H9 (cell line): ENCODE data around the gene ABCB11. TPM values are rescaled to one million over a fixed set of nuclear protein-coding genes. Genes with fewer than 3 reads are reported as not detected.

Experiments
- DNase-seq: peaks from one replicate; pipeline ENCODE4 v3.0.0-alpha.2; 2017
- H2AFZ ChIP-seq: one replicate; pipeline ENCODE4 v1.6.1; 2013; ENCODE audit warnings: mild to moderate bottlenecking, low read length, control low read depth, moderate library complexity
- H2AK5ac ChIP-seq: 2 replicates; pipeline ENCODE4 v1.6.1; 2013; ENCODE audit warnings: low read length, control low read depth, mixed read lengths; ENCODE audit not compliant: insufficient read length
- H2BK120ac ChIP-seq: one replicate; pipeline ENCODE4 v1.6.1; 2013; ENCODE audit warnings: low read depth, mild to moderate bottlenecking, low read length, control low read depth, inconsistent platforms; ENCODE audit not compliant: poor library complexity, severe bottlenecking
- H2BK12ac ChIP-seq: 2 replicates; pipeline ENCODE4 v1.6.1; 2013; ENCODE audit warnings: low read length, control low read depth, mixed read lengths, low read depth; ENCODE audit not compliant: insufficient read length
- H2BK15ac ChIP-seq: 2 replicates; pipeline ENCODE4 v1.6.1; 2013; ENCODE audit warnings: low read depth, low read length, control low read depth
- H2BK20ac ChIP-seq: one replicate; pipeline ENCODE4 v1.6.1; 2013; ENCODE audit warnings: low read depth, mild to moderate bottlenecking, low read length, control low read depth, inconsistent platforms; ENCODE audit not compliant: poor library complexity, severe bottlenecking
- H2BK5ac ChIP-seq: 2 replicates; pipeline ENCODE4 v1.6.1; 2013; ENCODE audit warnings: low read length, control low read depth, mixed read lengths; ENCODE audit not compliant: insufficient read length
- H3K14ac ChIP-seq: 2 replicates; pipeline ENCODE4 v1.6.1; 2013; ENCODE audit warnings: low read length, control low read depth; ENCODE audit not compliant: insufficient read depth
- H3K18ac ChIP-seq: 2 replicates; pipeline ENCODE4 v1.6.1; 2013; ENCODE audit warnings: low read depth, mild to moderate bottlenecking, mixed read lengths, low read length, control low read depth; ENCODE audit not compliant: insufficient read length
- H3K23ac ChIP-seq: 2 replicates; pipeline ENCODE4 v1.6.1; 2013; ENCODE audit warnings: low read length, control low read depth, mixed read lengths, low read depth; ENCODE audit not compliant: insufficient read length
- H3K23me2 ChIP-seq: 2 replicates; pipeline ENCODE4 v1.6.1; 2013; ENCODE audit warnings: low read depth, mild to moderate bottlenecking, mixed read lengths, low read length, control low read depth; ENCODE audit not compliant: insufficient read length, poor library complexity, severe bottlenecking
- H3K27ac ChIP-seq: 2 replicates; pipeline ENCODE4 v1.5.1; 2013; ENCODE audit warnings: low read length, control low read depth, mixed read lengths, low read depth; ENCODE audit not compliant: insufficient read length
- H3K27me3 ChIP-seq: 2 replicates; pipeline ENCODE4 v1.6.1; 2013; ENCODE audit warnings: low read length, control low read depth, inconsistent platforms; ENCODE audit not compliant: insufficient read depth
- H3K4ac ChIP-seq: 2 replicates; pipeline ENCODE4 v1.6.1; 2013; ENCODE audit warnings: low read depth, mild to moderate bottlenecking, control low read depth, inconsistent platforms, low read length, moderate library complexity
- H3K4me1 ChIP-seq: 2 replicates; pipeline ENCODE4 v1.6.1; 2013; ENCODE audit warnings: low read length, control low read depth, inconsistent platforms; ENCODE audit not compliant: insufficient read depth
- H3K4me2 ChIP-seq: 2 replicates; pipeline ENCODE4 v1.6.1; 2013; ENCODE audit warnings: low read length, control low read depth, mixed read lengths; ENCODE audit not compliant: insufficient read length, insufficient read depth
- H3K56ac ChIP-seq: 2 replicates; pipeline ENCODE4 v1.6.1; 2013; ENCODE audit warnings: low read depth, mild to moderate bottlenecking, mixed read lengths, low read length, control low read depth; ENCODE audit not compliant: insufficient read length
- H3K79me1 ChIP-seq: 2 replicates; pipeline ENCODE4 v1.6.1; 2013; ENCODE audit warnings: low read depth, mild to moderate bottlenecking, moderate library complexity, low read length, control low read depth, inconsistent platforms; ENCODE audit not compliant: insufficient read depth, poor library complexity, severe bottlenecking
- H3K79me2 ChIP-seq: 2 replicates; pipeline ENCODE4 v1.6.1; 2013; ENCODE audit warnings: low read length, control low read depth, inconsistent platforms; ENCODE audit not compliant: insufficient read depth
- H3K9ac ChIP-seq: 2 replicates; pipeline ENCODE4 v1.6.1; 2013; ENCODE audit warnings: low read length, control low read depth, mixed read lengths; ENCODE audit not compliant: insufficient read length; ENCODE audit errors: extremely low read depth
- H3K9me3 ChIP-seq: one replicate; pipeline ENCODE4 v1.6.1; 2013; ENCODE audit warnings: low read depth, low read length, inconsistent platforms; ENCODE audit not compliant: control insufficient read depth
- H3T11ph ChIP-seq: one replicate; pipeline ENCODE4 v1.6.1; 2013; ENCODE audit warnings: mild to moderate bottlenecking, low read length, control low read depth, inconsistent platforms
- H4K20me1 ChIP-seq: one replicate; pipeline ENCODE4 v1.6.1; 2013; ENCODE audit not compliant: control insufficient read depth, insufficient read length, insufficient read depth
- H4K5ac ChIP-seq: 2 replicates; pipeline ENCODE4 v1.6.1; 2013; ENCODE audit warnings: low read depth, mild to moderate bottlenecking, mixed read lengths, low read length, control low read depth; ENCODE audit not compliant: insufficient read length
- H4K8ac ChIP-seq: replicated peaks from 2 replicates; pipeline ENCODE4 v1.6.1; 2013; ENCODE audit warnings: low read length, control low read depth, mixed read lengths, low read depth; ENCODE audit not compliant: insufficient read length
- H4K91ac ChIP-seq: 2 replicates; pipeline ENCODE4 v1.6.1; 2013; ENCODE audit warnings: low read depth, mild to moderate bottlenecking, moderate library complexity, mixed read lengths, low read length, control low read depth; ENCODE audit not compliant: insufficient read length
- H3K27ac Mint-ChIP-seq, 3 experiments: 2 replicates in 2 of 3; 3 replicates in 1 of 3; pipeline ENCODE4 v1.8.0; 2020 to 2021; ENCODE audit warnings: mixed read lengths in 3 of 3, mild to moderate bottlenecking in 1 of 3, moderate library complexity in 1 of 3
- H3K27me3 Mint-ChIP-seq: 2 replicates; pipeline ENCODE4 v1.8.0; 2021; ENCODE audit warnings: low read depth, mild to moderate bottlenecking, moderate library complexity, mixed read lengths
- H3K36me3 Mint-ChIP-seq, 3 experiments: 2 replicates in 2 of 3; 3 replicates in 1 of 3; pipeline ENCODE4 v1.8.0; 2020 to 2021; ENCODE audit warnings: low read depth in 3 of 3, mixed read lengths in 3 of 3; ENCODE audit not compliant: insufficient read depth in 1 of 3
- H3K4me1 Mint-ChIP-seq, 2 experiments: 2 replicates each; pipeline ENCODE4 v1.8.0; 2020; ENCODE audit warnings: mixed read lengths in 2 of 2
- H3K4me3 Mint-ChIP-seq, 2 experiments: 2 replicates in 1 of 2; 3 replicates in 1 of 2; pipeline ENCODE4 v1.8.0; 2020 to 2021; ENCODE audit warnings: mild to moderate bottlenecking in 2 of 2, mixed read lengths in 2 of 2, moderate library complexity in 1 of 2
- H3K9me3 Mint-ChIP-seq, 2 experiments: 2 replicates in 1 of 2; 3 replicates in 1 of 2; pipeline ENCODE4 v1.8.0; 2020; ENCODE audit warnings: mild to moderate bottlenecking in 2 of 2, mixed read lengths in 2 of 2, moderate library complexity in 1 of 2
- CTCF ChIP-seq: fragments of 200-600 bp; sonication (generic); conservative IDR thresholded peaks from 3 replicates; pipeline ENCODE4 v1.8.0; 2021; ENCODE audit warnings: antibody characterized with exemption, mild to moderate bottlenecking
- WGBS: extraction: QIAGEN DNeasy Blood & Tissue Kit; methylation state at CpG from one replicate; pipeline ENCODE4 v1.1.7; 2013; ENCODE audit warnings: missing lambda C conversion rate, low lambda C conversion rate, mixed read lengths; ENCODE audit not compliant: insufficient read length; ENCODE audit errors: extremely low coverage; 5-methylcytosine and 5-hydroxymethylcytosine counted together
- total RNA-seq: library from RNA; stranded (reverse); gene quantifications from 2 replicates; pipeline ENCODE4 v1.2.1, GENCODE V29; 2021

Gene ABCB11
- total RNA-seq, 1 experiment from 2014 or later = not detected

GRCh38 chr2:169013628-169014026 lies 17.5 kb downstream of the ABCB11 start:
- no peak overlapping the region for H3K14ac ChIP-seq
- no peak overlapping the region for H3K23ac ChIP-seq
- H4K8ac ChIP-seq = no peak overlapping the region
- no peak overlapping the region for H3K9ac ChIP-seq
- H3K4me2 ChIP-seq = no peak overlapping the region
- H3T11ph ChIP-seq = no peak overlapping the region
- Mint-ChIP-seq H3K4me3 (no peak overlapping the region), H3K36me3 (no peaks in the 10 kb centered on the region), H3K4me1 (peaks cover 5% of the 10 kb centered on the region in 2 experiments; a peak in 3 of 4 replicates), H3K27me3 (no peaks in the 10 kb centered on the region; the same call in 1 of the 2 replicates), H3K27ac (no peak overlapping the region), H3K9me3 (no peaks in the 10 kb centered on the region)
- H3K79me2 ChIP-seq = no peaks in the 10 kb centered on the region
- no peaks in the 10 kb centered on the region for H3K27me3 ChIP-seq
- H3K27ac ChIP-seq = no peak overlapping the region
- no peak overlapping the region for H2AK5ac ChIP-seq
- H4K5ac ChIP-seq = no peak overlapping the region
- H3K23me2 ChIP-seq = no peaks in the 10 kb centered on the region
- H4K20me1 ChIP-seq = no peaks in the 10 kb centered on the region
- H3K79me1 ChIP-seq = no peaks in the 10 kb centered on the region
- H2AFZ ChIP-seq = no peak overlapping the region
- no peak overlapping the region for H4K91ac ChIP-seq
- H2BK5ac ChIP-seq = no peak overlapping the region
- no peak overlapping the region for H3K4ac ChIP-seq
- H2BK15ac ChIP-seq = no peak overlapping the region
- no peak overlapping the region for H2BK12ac ChIP-seq
- H2BK120ac ChIP-seq = no peak overlapping the region
- TF ChIP-seq CTCF = no peak
- no peaks in the 10 kb centered on the region for H3K9me3 ChIP-seq
- DNase-seq = no peak
- no peak overlapping the region for H2BK20ac ChIP-seq
- H3K4me1 ChIP-seq = peaks cover 2% of the 10 kb centered on the region
- H3K56ac ChIP-seq = no peak overlapping the region
- WGBS = no CpG with 5 or more reads among the region's 4 CpGs
- H3K18ac ChIP-seq = no peak overlapping the region
